Breast epithelium (tissue), 4 donors: ENCODE measurements around the gene DUSP21. TPM values are rescaled to one million over a fixed set of nuclear protein-coding genes. Genes with fewer than 3 reads are reported as not detected.
"Not testable (repeated sequence)": the region's sequence is repeated elsewhere in the genome, so short reads cannot be mapped to it uniquely, and the experiment has no call there.

Source experiments
- DNase-seq, 2 donors: peaks; one replicate each; pipeline ENCODE4 v3.0.0-alpha.2; 2019; ENCODE audit warnings: low spot score in 2 of 2
- H3K27ac ChIP-seq, 2 donors: fragments of 200-600 bp; sonication (generic) in 1 of 2; one replicate each; pipeline ENCODE4 v1.5.1; 2016 to 2019; ENCODE audit warnings: mild to moderate bottlenecking in 1 of 2
- H3K27me3 ChIP-seq, 2 donors: fragments of 200-600 bp; sonication (generic) in 1 of 2; one replicate each; pipeline versions ENCODE4 v1.5.1 to v1.6.0; 2017 to 2019; ENCODE audit warnings: control low read depth in 1 of 2, mild to moderate bottlenecking in 1 of 2
- H3K36me3 ChIP-seq: fragments of 200-600 bp; one replicate; pipeline ENCODE4 v1.5.1; 2019
- H3K4me1 ChIP-seq, 2 donors: fragments of 200-600 bp; sonication (generic); one replicate each; pipeline ENCODE4 v1.5.1; 2016 to 2019; ENCODE audit warnings: control low read depth in 1 of 2
- H3K4me3 ChIP-seq, 3 donors: fragments of 200-600 bp; sonication (generic); 1 replicate in 2 of 3; 2 replicates in 1 of 3; pipeline ENCODE4 v1.5.1; 2016 to 2019; ENCODE audit warnings: mild to moderate bottlenecking in 3 of 3, moderate library complexity in 2 of 3
- H3K9me3 ChIP-seq, 2 donors: fragments of 200-600 bp; sonication (generic) in 1 of 2; one replicate each; pipeline ENCODE4 v1.5.1; 2016 to 2019; ENCODE audit warnings: control low read depth in 1 of 2
- POLR2A ChIP-seq: fragments of 450-650 bp; IDR thresholded peaks from one replicate; pipeline ENCODE4 v1.6.1; 2016; ENCODE audit warnings: antibody characterized with exemption, mild to moderate bottlenecking, moderate library complexity
- POLR2AphosphoS5 ChIP-seq, 3 donors: sonication (generic); formaldehyde crosslinking; IDR thresholded peaks; one replicate each; pipeline ENCODE4 v1.6.1; 2017; ENCODE audit warnings: antibody characterized with exemption in 3 of 3
- intact Hi-C: fragments of 100-400 bp; cut with DNase I; formaldehyde crosslinking; loops from one replicate; pipeline ENCODE4 v1.15.1; 2023; ENCODE audit warnings: low total_unique reads
- total RNA-seq, 3 donors: library from RNA; depleted of rRNA; stranded (reverse); fragments of >200 nt; gene quantifications; one replicate each; pipeline ENCODE4 v1.1.0, GENCODE V29; 2016
- TF ChIP-seq, protein P1 (sequence below), 3 donors: fragments of 450-650 bp; IDR thresholded peaks; one replicate each; pipeline ENCODE4 v1.5.1; 2016 to 2017; ENCODE audit warnings: antibody characterized with exemption in 3 of 3, mild to moderate bottlenecking in 3 of 3, moderate library complexity in 3 of 3

Gene DUSP21
- total RNA-seq, 3 donors from 2014 or later: not detected

DNA sequence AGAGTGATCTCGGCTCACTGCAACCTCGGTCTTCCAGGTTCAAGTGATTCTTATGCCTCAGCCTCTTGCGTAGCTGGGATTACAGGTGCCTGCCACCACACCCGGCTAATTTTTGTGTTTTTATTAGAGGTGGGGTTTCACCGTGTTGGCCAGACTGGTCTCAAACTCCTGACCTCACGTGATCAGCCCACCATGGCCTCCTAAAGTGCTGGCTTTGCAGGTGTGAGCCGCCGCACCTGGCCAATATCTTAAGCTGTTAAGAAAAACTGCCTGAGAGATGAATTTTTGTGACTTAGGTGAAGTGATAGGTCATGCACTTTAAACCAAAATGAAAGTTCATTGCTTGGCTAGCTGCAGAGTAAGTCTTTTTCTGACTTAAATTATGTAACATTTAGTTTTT lies 35.0 kb downstream of the DUSP21 start:
- Histone ChIP-seq H3K27me3 (no peaks in the 10 kb centered on the region), H3K36me3 (no peaks in the 10 kb centered on the region), H3K9me3 (no peaks in the 10 kb centered on the region), H3K4me1 (peaks cover 3 to 12% of the 10 kb centered on the region in 2 donors), H3K4me3 (no peak overlapping the region), H3K27ac (no peak overlapping the region)
- intact Hi-C loops: no loop called here
- no peak for DNase-seq
- TF ChIP-seq, protein P1, sequence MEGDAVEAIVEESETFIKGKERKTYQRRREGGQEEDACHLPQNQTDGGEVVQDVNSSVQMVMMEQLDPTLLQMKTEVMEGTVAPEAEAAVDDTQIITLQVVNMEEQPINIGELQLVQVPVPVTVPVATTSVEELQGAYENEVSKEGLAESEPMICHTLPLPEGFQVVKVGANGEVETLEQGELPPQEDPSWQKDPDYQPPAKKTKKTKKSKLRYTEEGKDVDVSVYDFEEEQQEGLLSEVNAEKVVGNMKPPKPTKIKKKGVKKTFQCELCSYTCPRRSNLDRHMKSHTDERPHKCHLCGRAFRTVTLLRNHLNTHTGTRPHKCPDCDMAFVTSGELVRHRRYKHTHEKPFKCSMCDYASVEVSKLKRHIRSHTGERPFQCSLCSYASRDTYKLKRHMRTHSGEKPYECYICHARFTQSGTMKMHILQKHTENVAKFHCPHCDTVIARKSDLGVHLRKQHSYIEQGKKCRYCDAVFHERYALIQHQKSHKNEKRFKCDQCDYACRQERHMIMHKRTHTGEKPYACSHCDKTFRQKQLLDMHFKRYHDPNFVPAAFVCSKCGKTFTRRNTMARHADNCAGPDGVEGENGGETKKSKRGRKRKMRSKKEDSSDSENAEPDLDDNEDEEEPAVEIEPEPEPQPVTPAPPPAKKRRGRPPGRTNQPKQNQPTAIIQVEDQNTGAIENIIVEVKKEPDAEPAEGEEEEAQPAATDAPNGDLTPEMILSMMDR (IDR thresholded peaks at IDR 0.05): no peak
- TF ChIP-seq POLR2A: no peak
- no peak for TF ChIP-seq POLR2AphosphoS5 (IDR thresholded peaks at IDR 0.05)

DNA sequence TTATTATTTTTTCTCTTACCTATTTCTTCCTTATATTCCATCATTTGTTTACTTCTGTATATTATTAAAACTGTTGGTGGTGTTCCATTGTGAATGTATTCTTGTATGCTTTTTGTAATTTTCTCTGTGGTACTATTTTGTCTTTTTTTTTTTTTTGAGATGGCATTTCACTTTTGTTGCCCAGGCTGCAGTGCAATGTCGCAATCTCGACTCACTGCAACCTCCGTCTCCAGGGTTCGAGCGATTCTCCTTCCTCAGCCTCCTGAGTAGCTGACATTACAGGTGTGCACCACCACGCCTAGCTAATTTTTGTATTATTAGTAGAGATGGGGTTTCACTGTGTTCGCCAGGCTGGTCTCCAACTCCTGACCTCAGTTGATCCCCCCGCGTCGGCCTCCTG lies 37.7 kb downstream of the DUSP21 start:
- no peaks in the 10 kb centered on the region for H3K36me3 ChIP-seq
- peaks cover 0 to 6% of the 10 kb centered on the region in 2 donors for H3K4me1 ChIP-seq
- H3K4me3 ChIP-seq: no peak overlapping the region
- TF ChIP-seq POLR2AphosphoS5 (IDR thresholded peaks at IDR 0.05): no peak
- TF ChIP-seq POLR2A: no peak
- TF ChIP-seq, protein P1 (IDR thresholded peaks at IDR 0.05): no peak
- H3K27me3 ChIP-seq: no peaks in the 10 kb centered on the region
- no peak overlapping the region for H3K27ac ChIP-seq
- intact Hi-C loops: no loop called here
- DNase-seq: no peak
- no peaks in the 10 kb centered on the region for H3K9me3 ChIP-seq

DNA sequence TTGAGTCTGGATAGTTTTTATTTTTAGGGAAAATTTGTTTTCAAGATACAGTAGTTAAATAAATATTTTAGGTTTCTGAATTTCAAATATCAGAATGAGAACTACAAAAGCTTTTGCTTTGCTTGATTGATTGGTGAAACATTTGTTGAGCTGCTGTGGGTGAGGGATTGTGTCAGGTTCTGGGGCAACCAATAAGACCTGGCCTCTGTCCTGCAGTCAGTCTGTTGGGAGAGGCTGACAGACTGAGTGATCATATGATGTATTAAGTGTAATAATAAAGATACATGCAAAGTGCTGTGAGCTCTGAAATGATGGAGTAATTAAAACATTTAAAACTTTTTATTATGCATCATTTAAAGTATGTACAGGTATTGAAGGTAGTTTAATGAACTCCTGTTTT lies 38.8 kb downstream of the DUSP21 start:
- H3K27ac ChIP-seq: no peak overlapping the region
- intact Hi-C loops: no loop called here
- no peak for DNase-seq
- no peaks in the 10 kb centered on the region for H3K9me3 ChIP-seq
- no peaks in the 10 kb centered on the region for H3K27me3 ChIP-seq
- no peaks in the 10 kb centered on the region for H3K36me3 ChIP-seq
- H3K4me3 ChIP-seq: no peak overlapping the region
- H3K4me1 ChIP-seq: peaks cover 0 to 6% of the 10 kb centered on the region in 2 donors
- TF ChIP-seq POLR2A (no peak), POLR2AphosphoS5 (IDR thresholded peaks at IDR 0.05) (no peak)

DNA sequence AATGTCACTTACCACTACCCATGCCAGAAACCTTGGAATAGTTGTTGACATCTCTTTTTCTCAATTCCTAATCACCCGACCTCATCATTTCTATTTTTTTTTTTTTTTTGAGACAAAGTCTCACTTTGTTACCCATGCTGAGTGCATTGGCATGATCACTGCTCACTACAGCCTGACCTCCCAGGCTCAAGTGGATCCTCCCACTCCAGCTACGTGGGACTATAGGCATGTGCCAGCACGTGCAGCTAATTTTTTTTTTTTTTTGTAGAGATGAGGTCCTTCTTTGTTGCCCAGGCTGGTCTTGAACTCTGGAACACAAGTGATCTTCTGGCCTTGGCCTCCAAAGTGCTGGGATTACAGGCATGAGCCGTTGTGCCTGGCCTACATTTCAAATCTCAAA lies 41.1 kb downstream of the DUSP21 start:
- no peaks in the 10 kb centered on the region for H3K9me3 ChIP-seq
- DNase-seq: no peak
- no peaks in the 10 kb centered on the region for H3K4me1 ChIP-seq
- H3K27ac ChIP-seq: no peak overlapping the region
- no peaks in the 10 kb centered on the region for H3K27me3 ChIP-seq
- H3K4me3 ChIP-seq: no peak overlapping the region
- no peaks in the 10 kb centered on the region for H3K36me3 ChIP-seq
- TF ChIP-seq, protein P1 (IDR thresholded peaks at IDR 0.05): no peak
- TF ChIP-seq POLR2A (no peak), POLR2AphosphoS5 (IDR thresholded peaks at IDR 0.05) (no peak)
- intact Hi-C loops: no loop called here

DNA sequence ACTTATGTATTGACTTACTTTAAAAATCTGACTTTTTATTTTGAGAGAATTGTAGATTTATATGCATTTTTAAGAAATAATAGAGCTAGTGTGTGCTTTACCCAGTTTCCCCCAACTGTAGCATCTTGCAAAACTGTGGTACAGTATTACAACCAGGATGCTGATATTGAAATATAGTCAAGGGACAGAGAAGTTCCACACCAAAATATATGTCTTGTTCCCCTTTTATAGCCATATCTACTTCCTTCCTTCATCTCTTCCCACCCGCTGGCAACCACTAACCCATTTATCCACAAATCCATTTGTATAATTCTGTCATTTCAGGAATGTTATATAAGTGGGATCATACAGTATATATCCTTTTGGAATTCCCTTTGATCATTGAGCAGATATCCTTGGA lies 46.0 kb downstream of the DUSP21 start:
- Histone ChIP-seq H3K9me3 (no peaks in the 10 kb centered on the region), H3K4me1 (no peaks in the 10 kb centered on the region), H3K27me3 (no peaks in the 10 kb centered on the region), H3K27ac (no peak overlapping the region), H3K36me3 (no peaks in the 10 kb centered on the region), H3K4me3 (no peak overlapping the region)
- TF ChIP-seq POLR2A: no peak
- no peak for TF ChIP-seq POLR2AphosphoS5 (IDR thresholded peaks at IDR 0.05)
- TF ChIP-seq, protein P1 (IDR thresholded peaks at IDR 0.05): no peak
- DNase-seq: no peak
- intact Hi-C loops: no loop called here

DNA sequence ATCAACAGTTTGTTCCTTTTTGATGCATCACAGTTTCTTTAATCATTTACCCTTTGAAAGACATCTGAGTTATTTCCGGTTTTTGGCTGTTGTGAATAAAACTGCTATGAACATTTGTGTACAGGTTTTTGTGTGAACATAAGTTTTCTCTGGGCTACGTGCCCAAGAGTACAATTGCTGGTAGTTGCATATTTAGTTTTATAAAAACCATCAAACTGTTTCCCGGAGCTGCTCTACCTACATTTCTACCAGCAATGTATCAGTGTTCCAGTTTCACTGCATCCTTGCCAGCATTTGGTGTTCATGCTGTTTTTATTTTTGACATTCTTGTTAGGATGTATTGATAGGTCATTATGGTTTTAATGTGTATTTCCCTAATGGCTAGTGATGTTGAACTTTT lies 46.4 kb downstream of the DUSP21 start:
- Histone ChIP-seq H3K4me1 (no peaks in the 10 kb centered on the region), H3K27me3 (no peaks in the 10 kb centered on the region), H3K4me3 (no peak overlapping the region), H3K9me3 (no peaks in the 10 kb centered on the region), H3K27ac (no peak overlapping the region), H3K36me3 (no peaks in the 10 kb centered on the region)
- intact Hi-C loops: no loop called here
- no peak for DNase-seq
- no peak for TF ChIP-seq POLR2A
- TF ChIP-seq POLR2AphosphoS5 (IDR thresholded peaks at IDR 0.05): no peak
- TF ChIP-seq, protein P1 (IDR thresholded peaks at IDR 0.05): no peak

DNA sequence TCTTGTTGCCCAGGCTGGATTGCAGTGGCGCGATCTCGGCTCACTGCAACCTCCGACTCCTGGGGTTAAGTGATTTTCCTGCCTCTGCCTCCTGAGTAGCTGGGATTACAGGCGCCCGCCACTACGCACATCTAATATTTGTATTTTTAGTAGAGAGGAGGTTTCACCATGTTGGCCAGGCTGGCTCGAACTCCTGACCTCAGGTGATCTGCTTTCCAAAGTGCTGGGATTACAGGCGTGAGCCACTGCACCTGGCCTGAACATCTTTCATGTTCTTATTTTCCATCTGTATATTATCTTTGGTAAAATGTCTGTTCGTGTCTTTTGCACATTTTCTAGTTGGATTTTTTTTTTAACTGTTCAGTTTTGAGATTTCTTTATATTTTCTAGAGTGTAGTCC lies 46.9 kb downstream of the DUSP21 start:
- intact Hi-C loops, H3K36me3 ChIP-seq, H3K9me3 ChIP-seq, H3K4me3 ChIP-seq, DNase-seq, H3K27me3 ChIP-seq, H3K4me1 ChIP-seq, H3K27ac ChIP-seq: not testable (repeated sequence)
